HG03139 (cell line): ENCODE data around the gene PPP1R3A.
"Not testable (repeated sequence)": the region's sequence is repeated elsewhere in the genome, so short reads cannot be mapped to it uniquely, and the experiment has no call there.

ENCODE experiments used
- ATAC-seq: cut with Tn5 transposase; IDR thresholded peaks from one replicate; pipeline ENCODE4 v1.9.1; 2021; ENCODE audit not compliant: unreplicated experiment

The PPP1R3A gene

GRCh38 chr7:113918946-113919345 lies at the start of gene PPP1R3A:
Gene PPP1R3A (minus strand): TSS chr7:113919009. CDS start chr7:113918996, 13 bp downstream.
- ATAC-seq: no peak

- ATAC-seq: no peak
These were observed 44.5 kb upstream of the PPP1R3A start for GRCh38 chr7:113963356-113963755.

- ATAC-seq: no peak
These were observed 41.1 kb upstream of the PPP1R3A start for GRCh38 chr7:113959910-113960309.

GRCh38 chr7:113955157-113955556 lies 36.3 kb upstream of the PPP1R3A start:
- no peak for ATAC-seq

- no peak for ATAC-seq
These were observed 34.7 kb upstream of the PPP1R3A start for GRCh38 chr7:113953553-113953952.

GRCh38 chr7:113945018-113945938 lies 26.5 kb upstream of the PPP1R3A start:
- ATAC-seq: no peak

GRCh38 chr7:113936982-113937381 lies 18.2 kb upstream of the PPP1R3A start:
- no peak for ATAC-seq

GRCh38 chr7:113936535-113936934 lies 17.7 kb upstream of the PPP1R3A start:
- ATAC-seq: no peak

GRCh38 chr7:113929389-113929788 lies 10.6 kb upstream of the PPP1R3A start:
- not testable (repeated sequence) for ATAC-seq

GRCh38 chr7:113928112-113928511 lies 9.3 kb upstream of the PPP1R3A start:
- no peak for ATAC-seq

- no peak for ATAC-seq
These were observed 3.2 kb upstream of the PPP1R3A start for GRCh38 chr7:113922049-113922448.

GRCh38 chr7:113921363-113921762 lies 2.6 kb upstream of the PPP1R3A start:
- no peak for ATAC-seq

GRCh38 chr7:113917840-113918239 lies 969 bp downstream of the PPP1R3A start:
- no peak for ATAC-seq

- no peak for ATAC-seq
These were observed 2.9 kb downstream of the PPP1R3A start for GRCh38 chr7:113915956-113916355.

GRCh38 chr7:113912876-113913275 lies 5.9 kb downstream of the PPP1R3A start:
- ATAC-seq: no peak

- no peak for ATAC-seq
These were observed 11.2 kb downstream of the PPP1R3A start for GRCh38 chr7:113907617-113908016.

- ATAC-seq: no peak
These were observed 14.3 kb downstream of the PPP1R3A start for GRCh38 chr7:113904521-113904920.

- no peak for ATAC-seq
These were observed 26.0 kb downstream of the PPP1R3A start for GRCh38 chr7:113892818-113893217.

GRCh38 chr7:113891828-113892227 lies 27.0 kb downstream of the PPP1R3A start:
- no peak for ATAC-seq

- no peak for ATAC-seq
These were observed 27.8 kb downstream of the PPP1R3A start for GRCh38 chr7:113891031-113891350.

GRCh38 chr7:113890331-113891030 lies 28.3 kb downstream of the PPP1R3A start:
- ATAC-seq: no peak

- no peak for ATAC-seq
These were observed 35.7 kb downstream of the PPP1R3A start for GRCh38 chr7:113883096-113883495.
